GM18519 (cell line): ENCODE results near the gene HPCAL1.
A peak's percentile ranks its signal among the peaks of the same experiment; 100 is the strongest.
"Not testable (repeated sequence)": the region's sequence is repeated elsewhere in the genome, so short reads cannot be mapped to it uniquely, and the experiment has no call there.

ENCODE experiments used
- ATAC-seq: cut with Tn5 transposase; IDR thresholded peaks from one replicate; pipeline ENCODE4 v1.9.1; 2021; ENCODE audit warnings: mild to moderate bottlenecking, moderate library complexity; ENCODE audit not compliant: unreplicated experiment, low FRiP score

Gene HPCAL1

DNA sequence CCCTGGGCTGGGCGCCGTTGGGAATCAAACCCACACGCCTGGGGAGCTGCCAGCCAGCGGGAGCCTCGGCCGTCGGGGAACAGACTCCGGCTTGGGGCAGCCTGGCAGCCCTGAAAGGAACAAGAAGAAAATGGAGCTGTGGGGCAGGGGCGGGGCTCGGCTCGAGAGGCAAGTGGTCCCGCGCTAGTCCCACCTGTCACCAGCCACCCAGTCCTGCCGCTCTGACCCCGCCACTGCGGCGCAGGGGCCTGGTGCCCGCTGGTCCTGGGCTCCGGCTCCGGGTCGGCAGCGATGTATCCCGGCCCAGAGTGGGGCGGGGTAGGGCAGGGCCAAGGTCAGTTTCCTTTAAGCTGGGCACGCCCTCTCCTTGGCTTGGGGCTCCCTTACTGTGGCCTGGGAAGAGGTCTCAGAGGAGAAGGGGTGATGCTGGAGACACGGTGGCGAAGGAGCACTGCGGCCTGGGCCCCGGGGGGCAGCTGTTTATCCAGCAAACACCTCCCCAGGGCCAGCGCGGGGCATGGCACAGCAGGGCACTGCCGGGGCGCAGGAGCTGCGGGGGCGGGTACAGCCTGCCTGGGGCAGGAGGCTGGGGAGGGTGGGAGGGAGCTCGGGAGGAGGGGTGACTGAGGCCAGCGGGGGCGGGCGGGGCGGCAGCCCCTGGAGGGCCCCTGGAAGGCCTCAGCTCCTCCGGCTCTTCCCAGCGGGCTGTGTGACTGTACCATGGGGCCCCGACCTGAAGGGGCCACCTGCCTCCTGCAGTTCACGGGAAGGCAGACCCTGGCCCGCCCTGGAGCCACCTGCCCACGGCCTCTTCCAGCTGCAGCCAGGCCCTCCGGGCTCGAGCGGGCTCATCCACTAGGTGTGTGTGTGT is 129.8 kb downstream of the HPCAL1 start:
- no peak for ATAC-seq

DNA sequence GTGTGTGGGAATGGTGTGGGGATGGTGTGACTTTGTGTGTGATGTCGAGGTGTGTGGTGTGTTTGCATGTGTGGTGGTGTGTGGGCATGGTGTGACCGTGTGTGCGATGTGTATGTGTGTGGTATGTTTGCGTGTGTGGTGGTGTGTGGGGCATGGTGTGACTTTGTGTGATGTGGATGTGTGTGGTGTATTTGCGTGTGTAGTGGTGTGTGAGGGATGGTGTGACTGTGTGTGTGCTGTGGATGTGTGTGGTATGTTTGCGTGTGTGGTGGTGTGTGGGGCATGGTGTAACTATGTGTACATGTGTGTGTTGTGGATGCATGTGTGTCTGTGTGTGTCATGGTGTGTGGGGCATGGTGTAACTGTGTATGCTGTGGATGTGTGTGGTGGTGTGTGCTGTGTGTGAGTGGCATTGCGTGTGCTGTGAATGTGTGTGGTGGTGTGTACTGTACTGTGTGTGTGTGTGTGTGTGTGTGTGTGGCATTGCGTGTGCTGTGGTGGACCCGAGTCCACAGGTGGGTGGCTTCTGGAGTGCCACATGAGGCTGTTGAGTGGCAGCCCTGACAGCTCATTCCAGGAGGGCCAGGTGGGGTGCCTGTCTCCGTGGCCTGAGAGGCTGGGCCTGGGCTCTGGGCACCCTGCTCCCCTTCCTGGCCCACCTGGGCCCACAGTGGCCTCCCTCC is 130.7 kb downstream of the HPCAL1 start:
- no peak for ATAC-seq

DNA sequence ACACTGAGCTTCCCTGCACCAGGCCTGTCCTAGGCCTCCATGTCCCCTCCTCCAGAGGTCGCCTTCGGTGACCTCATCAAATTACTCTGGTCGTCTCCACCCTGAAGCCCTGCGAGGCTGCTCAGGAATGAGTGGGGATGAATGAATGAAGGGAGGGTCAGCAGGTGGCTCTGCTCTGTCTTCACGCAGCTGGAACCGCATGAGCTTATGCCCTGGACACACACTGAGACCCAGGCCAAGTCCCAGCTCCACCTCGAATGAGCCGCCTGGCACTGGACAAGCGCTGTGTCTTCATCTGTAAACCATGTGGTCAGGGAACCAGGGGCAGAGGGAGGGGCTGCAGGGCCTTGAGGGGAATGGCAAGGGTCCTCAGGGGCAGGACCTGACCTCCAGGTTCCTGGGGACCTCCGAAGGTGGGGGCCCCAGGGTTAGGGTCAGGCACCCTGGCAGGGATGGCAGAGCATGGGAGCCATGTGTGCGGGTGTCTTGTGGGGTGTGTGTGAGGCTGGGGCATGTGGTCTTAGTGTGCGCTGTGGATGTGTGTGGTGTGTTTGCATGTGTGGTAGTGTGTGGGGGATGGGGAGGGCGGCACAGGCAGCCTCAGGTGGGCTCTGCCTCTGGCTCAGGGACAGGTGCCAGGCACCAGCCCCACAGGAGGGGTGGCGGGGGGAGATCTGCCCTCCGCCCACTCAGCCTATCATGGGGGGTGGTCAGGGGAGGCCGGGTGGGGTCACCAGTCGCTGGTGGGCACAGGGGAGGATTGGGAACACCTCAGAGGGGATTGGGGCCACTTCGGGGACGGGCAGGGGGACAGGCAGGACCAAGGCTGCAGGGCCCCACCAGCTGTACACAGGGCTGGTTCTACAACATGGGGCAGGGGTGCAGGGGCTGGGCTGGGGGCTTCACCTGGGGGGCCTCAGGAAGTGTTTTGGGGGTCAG is 131.5 kb downstream of the HPCAL1 start:
- no peak for ATAC-seq

GRCh38 chr2:10434886-10435819 is 132.4 kb downstream of the HPCAL1 start:
- ATAC-seq, result no peak

DNA sequence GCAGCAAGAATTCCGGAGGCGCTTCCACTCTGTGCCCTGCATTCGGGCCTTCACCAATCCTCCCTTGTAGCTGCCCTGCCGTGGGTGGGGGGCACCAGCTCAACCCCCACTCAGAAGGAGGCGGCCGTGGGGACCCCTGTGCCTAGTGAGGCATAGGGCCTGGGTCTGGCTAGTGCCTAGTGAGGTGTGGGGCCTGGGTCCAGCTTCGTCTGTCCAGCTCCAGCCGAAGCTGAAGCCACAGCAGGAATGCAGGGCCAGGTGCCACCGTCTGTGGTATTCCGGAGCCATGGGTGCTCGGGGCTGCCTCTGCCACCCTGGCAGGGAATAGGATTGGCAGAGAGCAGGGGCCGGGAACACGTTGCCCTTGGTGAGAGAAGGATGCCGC is 133.1 kb downstream of the HPCAL1 start:
- ATAC-seq, result no peak

DNA sequence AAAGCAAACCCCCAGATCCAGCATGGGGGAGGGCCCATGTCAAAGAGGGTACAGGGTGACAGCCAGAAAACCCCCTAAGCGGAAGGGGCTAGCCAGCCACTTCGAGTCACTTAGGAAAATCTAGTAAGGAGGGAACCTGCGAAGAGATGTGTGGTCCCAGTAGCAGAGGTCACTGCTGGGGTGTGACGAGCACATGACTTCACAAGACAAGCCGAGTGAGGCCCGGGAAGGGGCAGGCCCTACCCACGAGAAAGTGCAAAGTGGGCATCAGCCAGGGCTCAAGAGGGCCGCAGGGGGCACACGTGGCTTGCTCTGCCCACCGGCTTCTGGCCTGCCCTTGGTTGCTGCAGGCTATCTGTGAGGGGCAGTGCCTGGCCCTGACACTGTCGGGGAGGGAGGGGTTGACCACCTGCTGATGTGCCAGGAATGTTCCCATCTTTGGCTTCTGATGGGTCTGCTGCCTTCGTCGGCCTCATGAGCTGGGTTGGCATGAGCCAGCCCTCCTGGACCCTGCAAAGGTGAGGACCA is 133.9 kb downstream of the HPCAL1 start:
- ATAC-seq, result no peak

- ATAC-seq, result no peak
These were observed 135.1 kb downstream of the HPCAL1 start for GRCh38 chr2:10437806-10438205.

DNA sequence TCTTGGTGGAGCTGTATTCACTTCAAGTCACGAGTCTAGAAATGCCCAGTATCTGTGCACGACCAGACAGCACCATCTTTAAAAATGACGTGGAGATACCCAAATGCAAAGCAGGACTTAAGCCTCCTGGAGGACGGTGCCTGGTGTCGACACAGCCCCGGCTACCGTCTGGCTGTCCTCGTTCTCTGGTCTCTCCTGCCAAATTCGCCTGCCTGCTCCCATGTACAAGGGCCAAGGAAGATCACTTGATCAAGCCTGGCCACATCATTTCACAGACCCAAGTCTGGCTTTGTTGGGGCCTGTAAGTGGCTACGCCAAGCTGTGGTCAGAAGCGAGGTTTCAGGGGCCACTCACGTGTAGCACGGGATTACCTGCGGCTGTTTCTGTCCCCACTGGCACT is 136.0 kb downstream of the HPCAL1 start:
- no peak for ATAC-seq

DNA sequence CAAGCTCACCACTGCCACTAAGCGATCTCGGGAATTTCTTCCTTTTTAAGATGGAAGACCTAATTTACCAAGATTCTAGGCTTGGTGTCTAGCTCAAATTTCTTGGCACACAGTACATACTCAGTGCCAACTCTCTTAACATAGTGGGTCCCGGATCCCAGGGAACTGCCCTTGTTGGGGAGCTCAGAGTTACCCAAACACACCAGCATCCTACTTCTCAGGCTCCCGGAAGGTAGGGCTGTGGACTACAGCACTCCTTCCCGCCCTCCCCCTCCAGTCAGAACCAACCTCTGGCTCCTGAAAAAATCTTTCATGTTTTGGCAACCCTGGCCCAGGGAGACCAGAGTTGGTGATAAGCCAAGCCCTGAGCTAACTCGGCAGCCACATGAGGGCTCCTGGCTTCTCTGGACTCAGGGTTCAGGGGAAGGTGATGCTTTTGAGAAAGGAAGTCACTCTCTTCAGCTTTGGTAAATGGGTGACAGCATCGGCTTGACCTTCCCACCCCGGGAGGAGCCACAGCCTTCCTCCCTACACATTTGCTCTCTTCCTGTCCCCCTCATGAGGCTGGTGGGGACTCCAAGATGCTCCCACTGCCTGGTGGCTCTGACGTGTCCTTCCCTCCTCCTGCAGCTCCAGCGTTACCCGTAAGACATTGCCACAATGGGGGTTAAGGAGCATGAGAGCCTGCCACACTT is 136.6 kb downstream of the HPCAL1 start:
- ATAC-seq, result no peak

GRCh38 chr2:10439971-10440370 is 137.3 kb downstream of the HPCAL1 start:
- ATAC-seq, result no peak

DNA sequence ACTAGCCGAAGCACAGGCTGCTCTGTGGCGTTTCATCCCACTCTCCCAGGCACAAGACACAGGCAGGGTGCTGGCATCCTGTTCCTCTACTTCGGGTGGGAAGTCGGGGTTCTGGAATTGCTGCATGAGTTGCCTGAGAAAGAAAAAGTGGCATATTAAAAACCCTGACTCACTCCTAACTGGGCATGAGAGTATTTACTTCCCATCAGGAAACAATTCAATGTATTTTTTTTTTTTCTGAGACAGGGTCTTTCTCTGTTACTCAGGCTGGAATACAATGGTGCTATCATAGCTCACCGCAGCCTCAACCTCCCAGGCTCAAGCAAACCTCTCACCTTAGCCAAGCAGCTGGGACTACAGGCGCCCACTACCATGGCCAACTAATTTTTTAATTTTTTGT is 138.0 kb downstream of the HPCAL1 start:
- no peak for ATAC-seq

GRCh38 chr2:10441948-10442347 is 139.2 kb downstream of the HPCAL1 start:
- no peak for ATAC-seq

DNA sequence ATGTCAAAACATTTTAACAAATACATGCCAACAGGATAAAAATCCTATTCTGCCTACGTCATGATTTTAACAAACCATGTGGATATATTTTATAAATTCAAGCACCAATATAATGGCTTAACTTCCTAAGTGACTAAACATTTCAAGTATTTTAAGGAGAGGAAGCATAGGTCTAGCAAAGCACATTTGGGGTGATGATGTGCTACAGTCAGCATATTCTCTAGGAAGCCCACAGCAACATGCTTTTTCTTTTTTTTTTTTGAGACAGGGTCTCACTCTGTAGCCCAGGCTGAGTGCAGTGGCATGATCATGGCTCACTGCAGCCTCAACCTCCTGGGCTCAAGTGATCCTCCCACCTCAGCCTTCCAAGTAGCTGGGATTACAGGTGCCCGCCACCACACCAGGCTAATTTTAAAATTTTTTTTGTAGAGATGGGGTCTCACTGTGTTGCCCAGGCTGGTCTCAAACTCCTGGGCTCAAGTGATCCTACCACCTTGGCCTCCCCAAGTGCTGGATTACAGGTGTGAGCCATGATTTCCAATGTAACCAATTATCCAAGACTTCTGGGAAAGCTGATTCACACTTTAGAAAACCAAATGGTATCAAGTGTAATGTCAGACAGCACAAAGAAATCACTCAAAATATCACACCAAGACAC is 139.9 kb downstream of the HPCAL1 start:
- ATAC-seq, result not testable (repeated sequence)

DNA sequence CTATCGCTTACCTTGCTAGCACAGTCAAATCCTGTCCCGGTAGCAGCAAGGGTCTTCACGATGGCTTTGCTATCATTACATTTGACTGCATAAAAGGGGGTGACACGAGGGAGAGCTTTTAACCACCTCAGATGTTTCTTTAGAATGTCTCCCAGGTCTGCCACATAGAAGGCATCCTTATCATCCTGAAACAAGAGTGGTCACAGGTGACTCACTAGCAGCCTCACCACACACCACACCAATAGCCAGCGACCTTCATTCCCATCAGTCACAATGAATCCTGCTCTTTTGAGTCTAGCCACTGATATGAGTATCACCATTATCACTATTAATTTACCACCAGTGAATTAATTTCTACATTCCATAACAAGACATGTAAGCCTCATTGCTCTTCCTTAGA is 141.8 kb downstream of the HPCAL1 start:
- no peak for ATAC-seq

GRCh38 chr2:10446631-10447030 is 143.9 kb downstream of the HPCAL1 start:
- no peak for ATAC-seq

GRCh38 chr2:10447300-10447894 is 144.7 kb downstream of the HPCAL1 start:
- peak; percentile 18 for ATAC-seq

GRCh38 chr2:10447895-10448575 is 145.3 kb downstream of the HPCAL1 start, which contains the start of gene ODC1:
ODC1 (minus strand) TSS chr2:10448327; CDS start chr2:10445032, 3,295 bp downstream.
- ATAC-seq, result peak; percentile 42
